ENCODE measurements around the gene INPP4B. TPM values are rescaled to one million over a fixed set of nuclear protein-coding genes. Genes with fewer than 3 reads are reported as not detected.

The INPP4B gene
- total RNA-seq, 1 donor from 2014 or later, result 143 TPM

DNA sequence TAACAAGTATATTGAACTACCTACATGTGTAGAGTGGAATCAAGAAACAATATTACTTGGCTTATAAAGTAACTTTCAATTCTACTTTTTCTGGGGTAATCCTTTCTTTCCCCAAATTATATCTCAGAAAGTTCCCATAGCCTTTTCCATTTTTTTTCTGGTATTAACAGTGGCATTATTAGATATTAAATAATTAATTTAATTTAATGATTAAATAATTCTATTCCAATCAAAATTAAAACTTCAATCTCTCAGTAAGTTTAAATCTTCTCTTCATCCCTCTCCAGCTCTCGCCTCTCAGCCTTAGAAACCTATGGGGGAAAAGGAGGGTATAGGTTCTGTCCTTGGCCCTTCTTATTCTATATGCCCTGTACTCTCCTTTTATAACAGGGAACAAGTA is 262.4 kb downstream of the INPP4B start:
- DNase-seq (ENCODE audit: low read depth), result no peak

DNA sequence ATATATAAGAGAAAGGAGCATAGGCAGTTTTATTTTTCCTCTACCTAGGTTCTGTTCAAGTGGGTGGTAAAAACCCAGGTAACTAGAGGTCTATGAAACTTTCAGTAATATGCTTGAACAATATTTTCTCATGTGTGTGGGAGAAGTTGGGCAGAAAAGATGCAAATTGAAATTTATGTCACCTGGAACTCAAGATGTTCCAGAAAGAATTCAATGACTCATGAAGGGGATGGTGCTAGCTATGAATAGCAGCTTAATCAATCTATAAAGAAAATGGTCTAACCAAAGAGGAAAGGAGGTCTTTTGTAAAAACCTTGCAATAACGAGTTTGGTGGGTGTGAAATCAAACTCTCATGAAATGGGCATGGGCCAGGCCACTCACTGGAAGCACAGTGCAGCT is 263.8 kb downstream of the INPP4B start:
- no peak for DNase-seq (ENCODE audit: low read depth)

DNA sequence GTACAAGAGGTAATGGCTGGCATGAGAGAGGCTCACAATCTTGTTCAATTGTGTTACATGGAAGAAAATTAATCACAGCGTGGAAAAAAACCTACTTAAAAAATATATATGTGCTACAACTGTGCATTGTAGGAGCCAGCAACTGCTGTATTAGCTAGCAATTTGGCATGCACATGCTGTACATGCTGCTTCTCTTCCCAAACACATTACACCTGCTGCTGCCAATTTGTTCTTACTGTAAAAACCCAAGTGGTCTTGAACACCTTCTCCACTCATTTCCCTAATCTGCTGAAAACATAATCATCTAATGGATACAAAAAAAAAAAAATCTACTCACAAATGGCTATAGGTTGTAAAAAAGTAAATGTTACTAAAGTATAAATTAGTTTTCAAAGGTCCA is 264.2 kb downstream of the INPP4B start:
- peak; percentile 63 for DNase-seq (ENCODE audit: low read depth)

DNA sequence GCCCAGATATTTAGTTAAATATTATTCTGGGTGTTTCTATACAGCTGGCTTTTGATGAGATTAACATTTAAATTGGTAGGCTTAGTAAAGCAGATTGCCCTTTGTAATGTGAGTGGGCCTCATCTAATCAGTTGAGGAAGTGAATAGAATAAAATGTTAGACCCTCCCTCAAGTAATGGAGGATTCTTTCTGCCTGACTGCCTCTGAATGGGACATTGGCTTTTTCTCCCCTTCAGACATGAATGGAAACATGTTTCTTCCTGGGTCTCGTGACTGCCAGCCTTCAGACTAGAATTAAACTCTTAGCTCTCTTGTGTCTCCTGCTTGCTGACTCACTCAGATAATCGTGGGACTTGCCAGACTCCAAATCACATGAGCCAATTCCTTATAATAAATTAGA is 266.7 kb downstream of the INPP4B start:
- DNase-seq (ENCODE audit: low read depth), result no peak

DNA sequence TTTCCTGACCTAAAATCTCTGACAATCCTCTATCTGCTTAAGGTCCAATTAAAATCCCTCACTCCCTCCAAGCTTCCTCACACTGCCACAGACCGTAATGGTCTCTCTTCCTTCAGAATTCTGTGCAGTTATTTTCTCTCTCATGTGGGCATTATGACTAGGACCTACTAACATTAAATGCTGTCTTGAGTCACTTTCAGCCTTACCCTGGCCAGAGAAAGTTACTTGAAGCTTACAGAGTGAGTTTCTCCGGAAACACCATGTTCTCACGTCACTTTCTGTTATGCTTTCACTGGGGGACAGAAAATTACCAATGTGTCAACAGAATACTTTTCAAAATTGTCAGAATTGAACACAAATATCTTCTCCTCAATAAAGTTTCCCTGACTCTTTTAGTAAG is 271.8 kb downstream of the INPP4B start:
- DNase-seq (ENCODE audit: low read depth), result no peak

DNA sequence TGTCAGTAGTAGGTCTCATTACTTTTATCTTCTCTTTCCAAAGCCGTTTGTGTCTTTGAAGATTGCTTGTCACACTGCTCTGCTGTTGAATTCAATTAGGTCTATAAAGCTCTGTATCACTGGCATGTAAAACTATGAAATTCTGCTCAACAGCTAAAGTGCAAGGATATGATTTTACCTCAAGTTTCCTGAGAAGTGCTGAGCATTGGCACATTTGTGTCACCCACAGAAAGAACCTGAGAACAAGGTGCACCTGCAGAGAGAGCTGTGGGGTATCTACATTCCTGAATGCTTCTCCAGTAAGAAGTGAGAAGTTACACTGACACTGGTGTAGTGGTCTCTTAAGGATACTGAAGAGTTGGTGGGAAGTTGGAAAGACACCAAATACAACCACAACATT is 274.0 kb downstream of the INPP4B start:
- DNase-seq (ENCODE audit: low read depth), result no peak

DNA sequence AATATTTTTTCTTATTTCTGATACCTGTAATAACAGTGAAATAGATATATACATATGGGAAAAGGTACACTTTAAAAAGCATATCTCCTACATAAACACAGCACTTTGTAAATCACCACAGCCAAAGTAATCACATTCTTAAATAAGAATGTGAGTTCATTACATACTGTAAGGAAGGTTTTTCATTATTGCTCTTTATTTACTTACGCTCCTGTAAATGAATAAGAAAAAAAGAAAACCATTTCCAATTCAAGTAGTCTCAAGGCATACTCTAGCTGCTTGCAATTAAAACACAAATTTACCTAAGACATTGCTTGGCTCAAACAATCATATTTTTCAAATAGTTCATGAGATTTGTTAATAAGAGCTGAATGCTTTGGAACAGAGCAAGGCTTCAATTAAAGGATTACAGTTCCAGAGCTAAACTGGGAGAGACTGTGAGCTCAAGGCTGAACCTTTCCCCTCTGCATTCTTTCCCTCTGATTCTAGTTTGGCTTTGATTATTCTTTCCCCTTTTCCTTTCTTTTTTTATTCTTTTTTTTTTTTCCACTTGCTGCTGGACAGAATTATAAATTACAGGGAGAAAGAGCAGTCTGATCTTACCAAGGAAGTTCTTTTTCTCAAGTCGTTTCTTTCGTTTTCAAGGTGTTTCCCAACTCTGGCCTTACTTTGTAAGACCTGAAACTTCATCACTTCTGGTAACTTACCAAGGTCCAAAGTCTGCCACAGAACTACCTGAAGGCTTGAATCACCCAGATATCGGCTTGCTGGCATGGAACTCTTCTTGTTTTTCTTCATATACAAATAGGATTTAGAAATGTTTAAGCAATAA is 278.3 kb downstream of the INPP4B start:
- no peak for DNase-seq (ENCODE audit: low read depth)

DNA sequence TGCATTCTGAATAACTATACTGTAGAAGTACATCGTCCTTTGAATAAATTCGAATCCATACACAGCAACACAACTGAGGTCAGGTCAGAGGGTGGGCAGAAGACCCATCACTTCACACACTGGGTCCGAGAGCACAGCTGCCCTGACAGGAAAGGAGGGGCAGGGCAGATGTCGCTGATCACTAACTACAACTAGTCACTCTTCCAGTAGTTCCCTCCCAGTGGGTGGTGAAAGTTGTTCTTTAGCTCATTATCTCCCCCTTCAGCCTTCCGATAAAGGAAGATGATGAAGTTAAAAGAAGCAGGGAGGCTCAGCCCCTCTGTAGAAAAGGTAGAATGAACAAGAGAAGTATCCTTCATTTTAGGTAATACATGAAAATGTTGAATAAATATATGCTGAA is 278.9 kb downstream of the INPP4B start:
- DNase-seq (ENCODE audit: low read depth), result no peak

DNA sequence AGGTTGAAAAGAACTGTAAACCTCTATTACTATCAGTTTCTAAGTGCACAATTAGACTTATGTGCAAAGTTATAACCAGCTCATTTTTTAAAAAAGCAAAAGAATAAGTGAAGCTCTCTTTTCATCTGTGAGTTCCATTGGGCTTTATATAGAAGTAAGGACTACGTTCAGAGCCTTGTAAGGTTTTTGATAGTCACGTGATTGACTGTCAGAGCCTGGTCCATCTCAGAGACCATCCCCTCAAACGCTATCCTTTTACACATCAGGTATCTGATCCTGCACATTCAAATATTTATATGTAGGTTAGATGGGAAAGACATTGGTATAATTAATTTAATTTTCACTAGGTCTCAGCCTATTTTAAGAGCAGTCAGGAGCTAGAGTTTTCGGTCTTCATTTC is 279.3 kb downstream of the INPP4B start:
- DNase-seq (ENCODE audit: low read depth), result no peak

DNA sequence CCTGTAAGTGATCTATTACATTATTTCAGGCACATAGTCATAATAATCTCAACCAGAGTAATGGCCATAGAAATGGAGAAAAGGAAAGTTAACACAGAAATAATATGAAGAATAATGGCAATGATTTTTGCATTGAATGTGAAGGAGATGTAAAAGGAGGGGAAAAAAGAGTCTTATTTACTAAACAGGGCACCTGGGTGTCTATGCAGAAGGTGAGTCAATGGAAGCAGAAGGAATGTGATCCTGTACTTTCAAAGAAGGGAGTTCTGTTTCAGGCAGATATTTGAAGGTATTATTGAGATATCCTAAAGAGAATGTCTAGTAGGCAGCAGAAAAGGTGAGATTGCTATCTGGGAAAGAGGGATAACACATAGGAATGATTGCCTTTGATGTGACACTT is 279.9 kb downstream of the INPP4B start:
- no peak for DNase-seq (ENCODE audit: low read depth)

DNA sequence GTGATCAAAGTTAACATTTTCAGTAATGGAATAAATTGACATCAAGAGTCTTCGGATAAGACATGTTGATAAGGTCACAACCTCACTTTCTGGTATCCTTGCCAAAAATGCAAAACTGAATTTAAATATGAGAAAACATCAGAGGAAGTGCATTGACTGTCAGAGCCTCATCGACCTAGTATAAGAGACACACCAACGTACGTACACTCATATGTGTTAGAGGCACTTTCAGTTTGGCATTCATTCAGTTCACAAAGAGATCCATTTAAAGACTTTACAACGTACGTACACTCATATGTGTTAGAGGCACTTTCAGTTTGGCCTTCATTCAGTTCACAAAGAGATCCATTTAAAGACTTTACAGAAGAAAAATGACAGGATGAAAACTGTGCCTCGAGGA is 280.3 kb downstream of the INPP4B start:
- DNase-seq (ENCODE audit: low read depth), result no peak

DNA sequence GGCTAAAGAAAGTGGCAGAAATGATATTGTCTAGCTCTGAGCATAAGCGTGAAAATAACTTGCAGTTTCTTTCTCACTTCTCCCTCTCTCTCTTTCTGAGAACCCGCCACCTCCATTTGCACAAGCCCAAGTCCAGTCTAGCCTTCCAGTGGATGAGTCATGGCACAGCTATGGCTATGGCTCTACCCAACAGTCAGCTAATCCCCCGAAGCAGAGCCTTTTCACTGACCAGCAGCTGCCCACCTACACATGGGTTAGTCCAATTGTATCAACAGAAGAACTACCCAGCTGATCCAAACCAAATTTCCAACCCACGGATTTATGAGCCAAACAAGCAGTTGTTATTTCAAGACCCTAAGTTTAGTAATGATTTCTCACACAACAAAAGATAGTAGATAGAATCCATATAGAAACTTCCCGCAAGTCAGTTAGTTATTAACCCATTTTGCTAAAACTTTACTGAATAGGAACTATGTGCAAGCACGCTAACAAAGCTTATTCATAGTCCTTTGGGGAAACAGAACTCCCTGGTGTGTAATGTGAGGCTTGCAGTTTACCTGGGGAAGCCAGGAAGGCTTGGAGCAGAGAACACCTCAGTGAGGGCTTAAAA is 282.3 kb downstream of the INPP4B start:
- DNase-seq (ENCODE audit: low read depth), result peak; percentile 79

DNA sequence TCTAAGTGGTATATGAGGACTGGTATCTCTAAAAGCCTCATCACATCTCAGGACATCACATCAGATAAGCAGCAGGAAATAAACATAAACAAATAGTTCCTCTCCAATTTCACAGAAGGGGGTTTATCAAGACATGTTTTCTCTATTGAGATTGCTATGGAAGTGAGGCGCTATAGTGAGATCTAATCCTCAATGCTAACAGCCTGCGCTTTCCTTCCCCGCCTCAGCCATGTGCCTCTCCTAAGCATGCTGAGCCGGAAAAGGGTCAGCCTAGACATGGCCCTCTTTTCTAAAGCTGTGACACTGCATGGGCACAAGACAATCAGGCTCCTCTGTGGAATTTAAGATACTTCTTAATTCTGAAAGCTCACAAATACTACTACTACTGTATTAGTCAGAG is 286.1 kb downstream of the INPP4B start:
- DNase-seq (ENCODE audit: low read depth), result no peak

DNA sequence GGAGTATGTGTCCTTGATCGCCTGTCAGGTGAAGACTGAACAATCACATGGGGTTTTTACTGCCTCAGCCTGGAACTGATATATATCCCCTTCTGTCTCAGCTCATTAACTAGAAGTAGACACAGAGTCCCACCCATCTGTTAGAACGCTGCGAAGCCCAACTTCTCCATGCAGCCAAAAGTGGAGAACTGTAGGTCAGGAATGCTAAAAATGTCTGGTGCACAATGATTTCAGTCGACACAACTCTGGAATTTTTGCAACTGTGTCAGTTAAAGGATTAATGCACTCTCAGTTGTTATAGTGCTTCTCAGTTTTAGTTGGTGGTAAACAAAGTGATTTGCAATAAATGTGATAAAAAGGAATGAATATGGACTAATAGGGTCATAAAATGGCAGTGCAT is 287.2 kb downstream of the INPP4B start:
- peak; percentile 16 for DNase-seq (ENCODE audit: low read depth)

DNA sequence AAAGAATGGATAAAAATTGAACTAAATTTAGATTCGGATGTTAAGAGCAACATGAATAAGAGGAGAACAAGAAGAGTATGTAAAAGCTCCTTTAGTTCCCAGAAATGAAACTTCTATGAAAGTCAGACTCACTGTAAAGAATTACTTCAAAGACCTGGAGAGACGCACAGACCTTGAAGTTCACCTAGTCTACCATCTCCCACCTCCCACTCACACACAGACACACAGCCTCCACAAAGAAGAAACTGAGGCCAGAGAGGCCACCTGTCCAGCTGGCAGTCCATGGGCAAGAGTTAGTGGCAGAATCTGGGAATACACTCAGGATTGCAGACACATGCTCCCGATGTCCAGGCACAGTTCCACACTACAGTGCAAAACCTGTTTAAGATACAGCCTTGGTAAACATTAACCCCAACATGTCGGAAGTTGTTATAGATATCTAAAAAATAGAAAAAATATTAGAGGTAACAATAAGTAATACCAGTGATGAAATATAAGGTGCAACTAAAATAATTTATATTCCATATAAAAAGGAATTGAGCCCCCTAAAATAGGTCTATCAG is 288.8 kb downstream of the INPP4B start:
- DNase-seq (ENCODE audit: low read depth), result no peak

DNA sequence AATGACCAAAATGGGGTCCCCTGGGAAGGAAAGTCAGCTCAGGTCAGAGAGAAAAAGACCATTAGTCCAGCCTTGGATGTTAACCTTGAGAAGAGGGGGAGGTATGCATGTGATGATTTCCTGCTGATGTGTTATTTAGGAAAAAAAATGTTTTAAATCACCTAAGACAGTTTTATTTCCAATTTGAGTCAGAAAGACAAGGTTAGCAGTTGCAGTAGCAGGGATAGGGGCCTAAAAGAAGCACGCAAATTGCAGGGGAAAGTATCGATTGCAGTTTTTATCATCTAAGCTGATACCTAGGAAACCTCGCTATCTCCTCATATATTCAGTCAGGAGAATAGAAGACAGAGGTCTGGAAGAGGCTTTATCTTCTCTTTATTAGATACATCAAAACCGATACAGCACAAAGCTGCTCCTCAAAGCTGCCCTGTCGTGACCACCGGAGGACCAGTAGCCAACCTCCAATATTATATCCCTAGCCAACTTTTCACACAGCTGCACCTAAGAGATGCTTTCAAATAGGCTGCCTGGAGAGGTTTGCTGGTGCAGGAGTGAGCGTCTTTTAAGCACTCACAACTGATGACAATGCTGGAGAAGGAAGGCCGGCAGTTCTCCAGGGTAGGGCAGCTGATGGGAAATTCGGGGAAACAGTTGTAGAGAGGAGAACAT is 289.4 kb downstream of the INPP4B start:
- no peak for DNase-seq (ENCODE audit: low read depth)

DNA sequence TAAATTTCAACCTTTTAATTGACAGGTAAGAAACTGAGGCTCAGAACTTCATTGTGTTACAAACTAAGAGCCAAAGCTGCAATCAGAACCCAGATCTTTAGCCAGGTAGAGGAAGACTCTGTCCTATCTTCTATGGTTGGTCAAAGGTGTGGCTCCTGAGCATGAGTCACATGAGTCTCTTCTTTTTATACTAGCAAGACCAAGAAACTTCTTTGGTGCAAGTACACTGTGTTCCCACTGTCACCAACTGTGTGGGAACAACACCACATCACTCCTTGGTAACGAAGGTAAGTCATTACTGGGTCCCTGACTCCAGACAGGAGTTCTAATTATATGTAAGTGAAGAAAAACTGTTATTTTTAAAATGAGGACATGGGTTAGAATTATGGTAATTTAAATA is 290.1 kb downstream of the INPP4B start:
- no peak for DNase-seq (ENCODE audit: low read depth)

DNA sequence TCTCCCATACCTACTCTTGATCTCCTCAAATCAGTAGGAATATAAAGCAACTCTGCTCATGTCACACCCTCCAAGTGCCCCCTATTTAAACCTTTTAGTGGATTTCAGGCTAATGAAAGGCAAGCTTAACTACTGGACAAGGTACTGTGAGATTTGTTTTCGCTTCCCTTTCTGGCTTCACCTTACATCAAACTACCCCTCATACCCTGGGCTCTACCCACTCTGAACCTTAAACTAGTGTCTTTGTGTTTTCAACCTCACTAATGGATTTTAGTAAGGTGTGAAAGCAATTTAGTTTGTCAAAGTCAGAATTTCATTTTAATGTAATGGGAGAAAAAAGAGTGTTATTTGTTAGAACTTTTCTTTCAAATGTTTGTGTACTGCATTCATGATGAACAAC is 291.7 kb downstream of the INPP4B start:
- DNase-seq (ENCODE audit: low read depth), result no peak

DNA sequence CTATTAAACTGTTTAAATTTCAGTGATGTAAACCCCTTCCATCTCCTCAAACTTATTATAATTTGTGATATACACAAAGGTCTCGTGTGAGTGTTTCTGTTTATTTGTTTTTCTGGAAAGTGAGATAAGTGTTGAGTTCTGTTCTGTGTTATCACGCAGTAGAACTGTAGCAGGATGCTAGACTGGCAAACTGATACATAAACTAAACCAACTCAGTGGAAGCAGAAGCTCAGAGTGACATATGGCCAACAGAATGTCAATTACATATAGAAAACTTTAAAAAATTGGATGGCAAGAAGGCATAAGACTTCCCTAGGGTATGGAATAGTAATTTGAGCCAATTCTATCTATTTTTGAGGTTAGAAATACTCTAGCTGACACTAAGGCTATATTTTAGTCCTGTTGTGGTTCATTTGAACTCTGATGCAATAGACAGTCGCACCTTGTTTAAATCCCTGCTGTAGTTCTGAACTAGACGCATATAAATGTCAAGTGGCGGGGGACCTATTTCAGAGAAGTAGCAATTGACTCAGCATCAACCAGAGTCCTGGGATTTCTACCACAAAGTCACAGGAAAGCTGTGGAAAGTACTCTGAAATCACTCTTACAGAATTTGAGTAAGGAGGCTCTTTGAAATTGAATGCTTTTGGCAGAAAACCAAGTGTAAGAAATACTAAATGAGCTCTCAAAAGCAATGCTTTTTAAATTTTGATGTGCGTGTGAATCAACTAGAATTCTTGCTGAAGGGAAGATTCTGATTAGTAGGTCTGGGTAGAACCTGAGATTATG is 294.4 kb downstream of the INPP4B start:
- peak; percentile 18 for DNase-seq (ENCODE audit: low read depth)

DNA sequence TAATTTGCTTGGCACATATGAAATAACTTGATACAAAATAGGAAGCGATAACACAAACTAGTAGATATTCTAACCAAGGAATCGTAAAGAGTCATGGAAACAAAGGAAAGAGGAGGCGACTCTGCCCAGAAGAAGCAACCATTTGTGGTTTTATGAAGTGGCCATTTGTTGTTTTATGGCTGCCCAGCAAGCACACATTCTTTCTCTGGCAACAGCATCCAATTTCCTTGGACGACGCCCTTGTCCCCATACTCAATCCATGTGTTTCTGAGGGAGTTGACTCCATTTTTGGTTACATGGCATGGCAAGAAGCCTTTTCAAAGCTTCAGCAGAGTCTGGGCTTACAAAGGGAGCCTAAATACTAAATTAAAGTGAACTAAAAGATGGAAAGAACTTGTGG is 295.1 kb downstream of the INPP4B start:
- peak; percentile 70 for DNase-seq (ENCODE audit: low read depth)

DNA sequence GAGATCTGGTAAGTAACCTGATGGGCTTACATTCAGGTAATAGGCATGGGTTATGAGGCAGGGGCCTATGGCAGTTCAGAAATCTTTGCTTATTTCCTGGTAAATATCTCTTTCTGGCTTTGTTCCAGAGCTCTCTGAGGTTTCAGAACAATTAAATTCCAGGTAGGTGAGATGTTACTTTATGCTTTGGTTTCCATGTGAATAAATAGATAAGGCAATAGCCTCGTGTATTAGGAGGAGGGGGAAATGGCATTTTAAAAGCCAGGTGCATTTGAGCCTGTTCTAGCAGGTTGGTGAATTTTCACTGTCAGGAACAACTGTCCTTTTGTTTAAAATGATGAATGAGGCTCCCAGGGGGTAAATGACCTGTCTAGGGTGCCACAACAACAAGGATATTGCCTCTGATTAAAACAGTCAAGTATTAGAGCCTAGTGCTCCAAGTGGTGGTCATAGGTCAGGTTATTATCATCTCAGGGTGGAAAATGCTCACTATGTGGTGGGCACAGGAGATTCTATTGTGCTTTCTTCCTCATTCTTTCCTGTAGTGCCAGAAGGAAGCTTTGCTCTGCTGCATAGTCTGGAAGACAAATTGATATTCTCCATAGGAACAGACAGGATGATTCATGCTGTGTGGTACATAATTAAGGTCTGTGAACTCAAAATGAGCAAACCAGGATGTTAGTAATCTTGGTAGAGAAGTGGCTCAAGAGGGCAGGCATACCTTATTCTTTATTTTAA is 296.2 kb downstream of the INPP4B start:
- peak; percentile 6 for DNase-seq (ENCODE audit: low read depth)

Data from myocyte (in vitro differentiated cells).